SU-DHL-6 (cell line): ENCODE data around the gene DNPH1.

Experiments
- H2AFZ ChIP-seq: fragments of 200-600 bp; sonication (generic); 2 replicates; pipeline ENCODE4 v1.6.1; 2014; ENCODE audit warnings: low read depth, mild to moderate bottlenecking, moderate library complexity, mixed read lengths, antibody characterized with exemption, low read length; ENCODE audit not compliant: severe bottlenecking
- H3F3A ChIP-seq: fragments of 200-600 bp; shearing (Covaris generic); 2 replicates; pipeline ENCODE4 v1.6.0; 2016; ENCODE audit warnings: antibody characterized with exemption, mild to moderate bottlenecking; ENCODE audit not compliant: insufficient read depth
- H3K27ac ChIP-seq: fragments of 200-600 bp; sonication (generic); 2 replicates; pipeline ENCODE4 v1.5.1; 2016; ENCODE audit warnings: low read depth, mild to moderate bottlenecking, low read length, moderate library complexity, mixed read lengths
- H3K27me3 ChIP-seq: fragments of 200-600 bp; sonication (generic), shearing (Covaris generic); 2 replicates; pipeline ENCODE4 v1.6.0; 2014; ENCODE audit warnings: mild to moderate bottlenecking, low read length
- H3K36me3 ChIP-seq: fragments of 200-600 bp; sonication (generic); 2 replicates; pipeline ENCODE4 v1.6.1; 2014; ENCODE audit warnings: mild to moderate bottlenecking, low read length, mixed read lengths
- H3K4me2 ChIP-seq: fragments of 300-600, 200-600 bp; shearing (Covaris generic), sonication (generic); 2 replicates; pipeline ENCODE4 v1.6.0; 2014; ENCODE audit warnings: low read length, low read depth, mild to moderate bottlenecking; ENCODE audit not compliant: poor library complexity, severe bottlenecking
- H3K4me3 ChIP-seq: fragments of 200-600 bp; sonication (generic); 2 replicates; pipeline ENCODE4 v1.5.1; 2014; ENCODE audit warnings: antibody characterized with exemption, low read length, mild to moderate bottlenecking, mixed read lengths; ENCODE audit not compliant: insufficient read depth, poor library complexity, severe bottlenecking
- H3K79me2 ChIP-seq: fragments of 200-600 bp; sonication (generic); 2 replicates; pipeline ENCODE4 v1.6.1; 2014; ENCODE audit warnings: mild to moderate bottlenecking, low read length, moderate library complexity; ENCODE audit not compliant: insufficient read depth
- H3K9ac ChIP-seq: fragments of 200-600 bp; sonication (generic); 2 replicates; pipeline ENCODE4 v1.7.0; 2014; ENCODE audit warnings: mild to moderate bottlenecking, low read length
- H3K9me2 ChIP-seq: fragments of 200-600 bp; sonication (generic); replicated peaks from 2 replicates; pipeline ENCODE4 v1.6.1; 2014; ENCODE audit warnings: low read length; ENCODE audit not compliant: insufficient read depth
- H3K9me3 ChIP-seq: fragments of 200-600 bp; sonication (generic); 2 replicates; pipeline ENCODE4 v1.6.1; 2014; ENCODE audit warnings: low read length, mixed read lengths; ENCODE audit not compliant: insufficient read depth
- H4K20me1 ChIP-seq: fragments of 200-600 bp; sonication (generic); 2 replicates; pipeline ENCODE4 v1.6.1; 2014; ENCODE audit warnings: low read depth, mild to moderate bottlenecking, antibody characterized with exemption, low read length, moderate library complexity, mixed read lengths
- CTCF ChIP-seq: fragments of 200-600 bp; sonication (generic); IDR thresholded peaks from one replicate; pipeline ENCODE4 v1.5.1; 2017; ENCODE audit warnings: antibody characterized with exemption, mild to moderate bottlenecking, low read length, moderate library complexity; ENCODE audit not compliant: insufficient read depth, poor library complexity, severe bottlenecking
- EZH2phosphoT487 ChIP-seq: fragments of 200-600 bp; sonication (generic), shearing (Covaris generic); conservative IDR thresholded peaks from 2 replicates; pipeline ENCODE4 v1.6.1; 2018; ENCODE audit warnings: mild to moderate bottlenecking, antibody characterized with exemption, low read length, moderate library complexity, mixed read lengths

The DNPH1 gene

GRCh38 chr6:43260791-43261190, 31.5 kb upstream of the DNPH1 start:
- Histone ChIP-seq H3K27me3 (no peaks in the 10 kb centered on the region), H3K36me3 (no peaks in the 10 kb centered on the region), H3K27ac (no peak overlapping the region), H3K9me2 (no peaks in the 10 kb centered on the region), H3F3A (no peaks in the 10 kb centered on the region), H3K9me3 (no peaks in the 10 kb centered on the region), H3K79me2 (no peaks in the 10 kb centered on the region), H3K4me2 (no peak overlapping the region), H2AFZ (no peak overlapping the region), H3K4me3 (no peak overlapping the region), H3K9ac (no peak overlapping the region), H4K20me1 (no peaks in the 10 kb centered on the region)
- TF ChIP-seq CTCF (no peak), EZH2phosphoT487 (no peak)

- no peak overlapping the region for H3K4me3 ChIP-seq
- no peaks in the 10 kb centered on the region for H3K79me2 ChIP-seq
- no peaks in the 10 kb centered on the region for H4K20me1 ChIP-seq
- H3F3A ChIP-seq: no peaks in the 10 kb centered on the region
- no peaks in the 10 kb centered on the region for H3K9me2 ChIP-seq
- no peaks in the 10 kb centered on the region for H3K27me3 ChIP-seq
- TF ChIP-seq CTCF: no peak
- no peak for TF ChIP-seq EZH2phosphoT487
- no peak overlapping the region for H3K4me2 ChIP-seq
- H3K9me3 ChIP-seq: no peaks in the 10 kb centered on the region
- H3K9ac ChIP-seq: no peak overlapping the region
- no peaks in the 10 kb centered on the region for H3K36me3 ChIP-seq
- H3K27ac ChIP-seq: no peak overlapping the region
- H2AFZ ChIP-seq: no peak overlapping the region
Measured at GRCh38 chr6:43258807-43259686, 29.8 kb upstream of the DNPH1 start.

GRCh38 chr6:43258180-43258579, 28.9 kb upstream of the DNPH1 start:
- Histone ChIP-seq H3K9me2 (no peaks in the 10 kb centered on the region), H3K9me3 (no peaks in the 10 kb centered on the region), H3K4me2 (no peak overlapping the region), H3K36me3 (no peaks in the 10 kb centered on the region), H4K20me1 (no peaks in the 10 kb centered on the region), H3K27ac (no peak overlapping the region), H2AFZ (no peak overlapping the region), H3F3A (no peaks in the 10 kb centered on the region), H3K27me3 (no peaks in the 10 kb centered on the region), H3K4me3 (no peak overlapping the region), H3K79me2 (no peaks in the 10 kb centered on the region), H3K9ac (no peak overlapping the region)
- no peak for TF ChIP-seq CTCF
- no peak for TF ChIP-seq EZH2phosphoT487
